SK-N-SH (cell line): ENCODE measurements around the gene ACTN4. TPM values are rescaled to one million over a fixed set of nuclear protein-coding genes. Genes with fewer than 3 reads are reported as not detected.

Experiments used
- CTCF ChIA-PET: fragments of 300-600, 350-600 bp; formaldehyde crosslinking; extraction: SDS; loops from one replicate; lab custom pipeline; 2021; lab: Yijun Ruan, JAX
- POLR2A ChIA-PET: fragments of 350-600 bp; sonication (Branson Sonifier 250); formaldehyde crosslinking; extraction: SDS; loops from one replicate; lab custom pipeline; 2020; ENCODE audit warnings: antibody characterized with exemption, inconsistent platforms; lab: Yijun Ruan, JAX
- DNase-seq: peaks from one replicate; pipeline ENCODE4 v3.0.0; 2012
- H2AFZ ChIP-seq: fragments of 200-600 bp; sonication (generic); 2 replicates; pipeline ENCODE4 v1.8.1; 2016; ENCODE audit warnings: antibody characterized with exemption, mild to moderate bottlenecking, low read depth
- H3F3A ChIP-seq: fragments of 200-600 bp; sonication (generic); replicated peaks from 2 replicates; pipeline ENCODE3; 2016; ENCODE audit warnings: antibody characterized with exemption, mild to moderate bottlenecking; ENCODE audit not compliant: insufficient read depth
- H3K27ac ChIP-seq, 2 experiments: fragments of 200-500 bp in 1 of 2; fragments of 200-600 bp in 1 of 2; sonication (Bioruptor generic) in 1 of 2; sonication (generic), shearing (Covaris generic) in 1 of 2; 2 replicates each; pipeline versions ENCODE4 v1.5.1 to v1.6.1; 2014 to 2016; ENCODE audit warnings: low read depth in 2 of 2, inconsistent platforms in 1 of 2, low read length in 1 of 2, mild to moderate bottlenecking in 1 of 2, mixed read lengths in 1 of 2
- H3K27me3 ChIP-seq: fragments of 200-600 bp; sonication (generic), shearing (Covaris generic); 2 replicates; pipeline ENCODE4 v1.6.1; 2016; ENCODE audit warnings: mixed run types; ENCODE audit not compliant: insufficient read depth
- H3K36me3 ChIP-seq, 2 experiments: fragments of 200-500 bp in 1 of 2; fragments of 200-600 bp in 1 of 2; sonication (Bioruptor generic) in 1 of 2; sonication (generic) in 1 of 2; replicated peaks in 1 of 2; 2 replicates each; pipeline versions ENCODE3 to v1.5.1; 2014 to 2016; ENCODE audit warnings: low read length in 1 of 2, mild to moderate bottlenecking in 1 of 2; ENCODE audit not compliant: insufficient read depth in 2 of 2, control insufficient read depth in 1 of 2
- H3K4me1 ChIP-seq, 2 experiments: fragments of 200-500 bp in 1 of 2; fragments of 200-600 bp in 1 of 2; sonication (Bioruptor generic) in 1 of 2; sonication (generic), shearing (Covaris generic) in 1 of 2; 2 replicates each; pipeline versions ENCODE4 v1.5.1 to v1.6.1; 2014 to 2016; ENCODE audit warnings: low read depth in 1 of 2, low read length in 1 of 2, mixed run types in 1 of 2; ENCODE audit not compliant: insufficient read depth in 2 of 2, control insufficient read depth in 1 of 2
- H3K4me2 ChIP-seq: fragments of 200-600 bp; sonication (generic), shearing (Covaris generic); 2 replicates; pipeline ENCODE4 v1.6.1; 2017; ENCODE audit warnings: mixed run types
- H3K4me3 ChIP-seq, 2 experiments: fragments of 200-500 bp in 1 of 2; fragments of 200-600 bp in 1 of 2; sonication (Bioruptor generic) in 1 of 2; sonication (generic), shearing (Covaris generic) in 1 of 2; 2 replicates each; pipeline versions ENCODE4 v1.5.1 to v1.8.1; 2014 to 2016; ENCODE audit warnings: low read depth in 2 of 2, inconsistent platforms in 1 of 2, low read length in 1 of 2, mild to moderate bottlenecking in 1 of 2, mixed read lengths in 1 of 2, moderate library complexity in 1 of 2
- H3K79me2 ChIP-seq: fragments of 200-600 bp; sonication (generic); 2 replicates; pipeline ENCODE4 v1.8.1; 2017; ENCODE audit warnings: mild to moderate bottlenecking; ENCODE audit not compliant: insufficient read depth
- H3K9ac ChIP-seq: fragments of 200-600 bp; sonication (generic); 2 replicates; pipeline ENCODE4 v1.6.1; 2017; ENCODE audit warnings: mixed run types
- H3K9me2 ChIP-seq: fragments of 200-600 bp; sonication (generic); 2 replicates; pipeline ENCODE4 v1.6.1; 2017; ENCODE audit warnings: mixed run types
- H3K9me3 ChIP-seq: fragments of 200-600 bp; sonication (generic); 2 replicates; pipeline ENCODE4 v1.6.1; 2017; ENCODE audit warnings: mixed run types, mild to moderate bottlenecking, moderate library complexity
- H4K20me1 ChIP-seq: fragments of 200-600 bp; sonication (generic); 2 replicates; pipeline ENCODE4 v1.6.1; 2017; ENCODE audit warnings: mild to moderate bottlenecking, mixed run types; ENCODE audit not compliant: insufficient read depth
- FOXM1 ChIP-seq: IDR thresholded peaks from 2 replicates; pipeline ENCODE4 v1.4.0; 2012; ENCODE audit warnings: low read depth, mild to moderate bottlenecking
- JUND ChIP-seq: IDR thresholded peaks from 2 replicates; pipeline ENCODE4 v1.4.0; 2012
- MEF2A ChIP-seq: IDR thresholded peaks from 2 replicates; pipeline ENCODE4 v1.4.0; 2012; ENCODE audit warnings: low read depth, borderline replicate concordance
- MXI1 ChIP-seq: IDR thresholded peaks from 2 replicates; pipeline ENCODE4 v1.6.1; 2012; ENCODE audit warnings: mild to moderate bottlenecking, low read depth, low read length, improper control_type of control experiment
- RFX5 ChIP-seq: IDR thresholded peaks from 2 replicates; pipeline ENCODE4 v1.6.1; 2012; ENCODE audit warnings: mild to moderate bottlenecking, improper control_type of control experiment, low read length
- TCF12 ChIP-seq: IDR thresholded peaks from 2 replicates; pipeline ENCODE4 v1.4.0; 2012
- WGBS: methylation state at CpG from one replicate; pipeline ENCODE4 v1.1.6; 2017; ENCODE audit warnings: low lambda C conversion rate; 5-methylcytosine and 5-hydroxymethylcytosine counted together
- polyA plus RNA-seq, 3 experiments: library from polyadenylated mRNA; depleted of rRNA; stranded (reverse); fragments of >200 nt; gene quantifications; 2 replicates each; pipeline ENCODE4 v1.2.3, GENCODE V29; 2012

ACTN4 gene
- polyA plus RNA-seq, 1 of the 3 experiments (the other 2 are of a cell fraction) = 598 TPM

GRCh38 chr19:38737921-38738737, 90.7 kb downstream of the ACTN4 start:
- Histone ChIP-seq H3K4me2 (no peak overlapping the region), H3K36me3 (no peaks in the 10 kb centered on the region), H3K27me3 (no peaks in the 10 kb centered on the region), H3K9me3 (no peaks in the 10 kb centered on the region), H3K9ac (no peak overlapping the region), H3K4me3 (no peak overlapping the region), H2AFZ (no peak overlapping the region), H3F3A (peaks cover 21% of the 10 kb centered on the region), H3K27ac (no peak overlapping the region), H3K4me1 (peaks cover 7 to 12% of the 10 kb centered on the region in 2 experiments; a peak in 3 of 4 replicates), H3K79me2 (no peaks in the 10 kb centered on the region), H3K9me2 (no peaks in the 10 kb centered on the region), H4K20me1 (peaks cover 4% of the 10 kb centered on the region; the same call in 1 of the 2 replicates)
- POLR2A ChIA-PET = no interaction called here
- DNase-seq = no peak
- WGBS = 94% methylated on average over 18 of the region's 21 CpGs
- TF ChIP-seq FOXM1 (no peak), RFX5 (no peak)
- CTCF ChIA-PET = interaction anchor here (0.7 to 1.4 kb wide), 3 partner anchors 129 to 149 kb away, joined by 3 read pairs; no protein-coding TSS in a partner anchor

- Histone ChIP-seq H3K27me3 (no peaks in the 10 kb centered on the region), H3K9ac (no peak overlapping the region), H3K27ac (no peak overlapping the region), H2AFZ (no peak overlapping the region), H3K9me3 (no peaks in the 10 kb centered on the region), H3K36me3 (no peaks in the 10 kb centered on the region), H3F3A (peaks cover 8% of the 10 kb centered on the region), H3K9me2 (no peaks in the 10 kb centered on the region), H3K79me2 (no peaks in the 10 kb centered on the region), H3K4me3 (no peak overlapping the region), H4K20me1 (peaks cover 1% of the 10 kb centered on the region; the same call in 1 of the 2 replicates), H3K4me2 (no peak overlapping the region), H3K4me1 (peaks cover 0 to 7% of the 10 kb centered on the region in 2 experiments; a peak in 1 of 4 replicates)
- DNase-seq = peak; percentile 16
- ChIA-PET POLR2A (no interaction called here), CTCF (no interaction called here)
- WGBS = 90% methylated on average over 10 of the region's 16 CpGs
- TF ChIP-seq JUND (no peak), MXI1 (no peak)
Observed at GRCh38 chr19:38739440-38740256, 92.2 kb downstream of the ACTN4 start.

GRCh38 chr19:38740257-38740592, 92.8 kb downstream of the ACTN4 start:
- Histone ChIP-seq H3K27ac (no peak overlapping the region), H3K4me1 (peaks cover 0 to 6% of the 10 kb centered on the region in 2 experiments; a peak in 1 of 4 replicates), H3K4me3 (no peak overlapping the region), H3K27me3 (no peaks in the 10 kb centered on the region), H3F3A (peaks cover 2% of the 10 kb centered on the region), H3K9me2 (no peaks in the 10 kb centered on the region), H3K36me3 (no peaks in the 10 kb centered on the region), H3K9ac (no peak overlapping the region)
- DNase-seq = no peak
- CTCF ChIA-PET = no interaction called here
- WGBS = 88% methylated on average over 9 of the region's 9 CpGs
- TF ChIP-seq MEF2A (no peak), TCF12 (no peak)
- TF ChIP-seq, all 33 proteins: peak for 0
- Histone ChIP-seq H3K79me2 (no peaks in the 10 kb centered on the region), H3K9me3 (no peaks in the 10 kb centered on the region), H4K20me1 (no peaks in the 10 kb centered on the region), H2AFZ (no peak overlapping the region), H3K4me2 (no peak overlapping the region)
- POLR2A ChIA-PET = no interaction called here
